Measurements from ENCODE around the gene DNMT3L. TPM values are rescaled to one million over a fixed set of nuclear protein-coding genes. Genes with fewer than 3 reads are reported as not detected.
"Not testable (repeated sequence)": the region's sequence is repeated elsewhere in the genome, so short reads cannot be mapped to it uniquely, and the experiment has no call there.

The DNMT3L gene
- total and polyA plus RNA-seq, 2 experiments from 2014 or later = 0.33 TPM; not detected in 1

DNA sequence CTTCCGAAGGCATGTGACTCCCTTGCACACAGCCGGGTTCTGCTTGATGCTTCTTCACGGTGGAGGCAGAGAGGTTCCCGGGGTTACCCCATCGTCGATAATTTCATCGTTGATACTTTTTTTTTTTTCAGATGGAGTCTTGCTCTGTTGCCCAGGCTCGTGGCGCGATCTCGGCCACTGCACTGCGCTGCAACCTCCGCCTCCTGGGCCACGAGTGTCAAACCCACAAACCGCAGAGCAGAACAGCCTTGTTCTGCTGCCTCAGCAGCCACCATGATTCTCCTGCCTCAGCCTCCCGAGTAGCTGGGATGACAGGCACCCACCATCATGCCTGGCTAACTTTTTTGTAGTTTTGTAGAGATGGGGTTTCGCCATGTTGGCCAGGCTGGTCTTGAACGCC, 41.0 kb downstream of the DNMT3L start:
- WGBS (ENCODE audit: low lambda C conversion rate, missing lambda C conversion rate) = no CpG with 5 or more reads among the region's 18 CpGs
- not testable (repeated sequence) for H3K27me3 ChIP-seq; H3K9me3 ChIP-seq (ENCODE audit: low read depth); DNase-seq (ENCODE audit: low spot score); H2AFZ ChIP-seq; H3K27ac ChIP-seq; H3K4me3 ChIP-seq; H4K20me1 ChIP-seq (ENCODE audit: insufficient read depth, poor library complexity, severe bottlenecking); H3K4me1 ChIP-seq (ENCODE audit: insufficient read depth); H3K79me2 ChIP-seq; H3K36me3 ChIP-seq (replicated peaks; ENCODE audit: insufficient read depth, low read depth); H3K4me2 ChIP-seq; H3K9me2 ChIP-seq (replicated peaks; ENCODE audit: insufficient read depth)

DNA sequence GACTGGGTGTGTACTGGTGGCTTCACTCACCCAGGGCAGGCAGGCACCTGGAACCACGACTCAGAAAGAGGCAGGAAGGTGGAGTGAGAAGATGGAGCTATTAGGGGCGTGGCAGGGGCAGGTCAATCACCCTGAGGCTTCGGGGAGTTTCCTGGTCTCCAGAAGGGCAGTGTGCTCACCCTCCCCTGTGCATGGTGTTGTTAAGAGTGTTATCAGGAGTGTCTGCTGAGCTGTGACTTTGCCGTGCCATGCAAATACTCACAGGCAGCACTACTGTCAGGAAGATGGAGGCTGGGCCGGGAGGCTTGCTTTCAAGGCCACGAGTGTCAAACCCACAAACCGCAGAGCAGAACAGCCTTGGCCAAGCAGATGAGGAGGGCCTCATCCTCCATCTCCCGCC, 43.2 kb downstream of the DNMT3L start:
- WGBS (ENCODE audit: low lambda C conversion rate, missing lambda C conversion rate) = no CpG with 5 or more reads among the region's 8 CpGs
- not testable (repeated sequence) for H3K4me1 ChIP-seq (ENCODE audit: insufficient read depth); H3K79me2 ChIP-seq; H3K27ac ChIP-seq; H2AFZ ChIP-seq; H3K9me3 ChIP-seq (ENCODE audit: low read depth); DNase-seq (ENCODE audit: low spot score); H3K4me2 ChIP-seq; H4K20me1 ChIP-seq (ENCODE audit: insufficient read depth, poor library complexity, severe bottlenecking); H3K27me3 ChIP-seq; H3K9me2 ChIP-seq (replicated peaks; ENCODE audit: insufficient read depth); H3K36me3 ChIP-seq (replicated peaks; ENCODE audit: insufficient read depth, low read depth); H3K4me3 ChIP-seq

DNA sequence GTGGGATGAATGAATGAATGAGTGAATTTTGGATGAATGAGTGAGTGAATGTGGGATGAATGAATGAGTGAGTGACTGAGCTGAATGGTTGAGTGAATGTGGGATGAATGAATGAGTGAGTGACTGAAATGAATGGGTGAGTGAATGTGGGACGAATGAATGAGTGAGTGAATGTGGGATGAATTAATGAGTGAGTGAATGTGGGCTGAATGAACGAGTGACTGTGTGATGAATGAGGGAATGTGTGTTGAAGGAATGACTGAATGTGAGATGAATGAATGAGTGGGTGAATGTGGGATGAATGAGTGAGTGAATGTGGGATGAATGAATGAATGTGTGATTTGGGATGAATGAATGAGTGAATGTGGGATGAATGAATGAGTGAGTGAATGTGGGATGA, 49.7 kb downstream of the DNMT3L start:
- H4K20me1 ChIP-seq (ENCODE audit: insufficient read depth, poor library complexity, severe bottlenecking); H3K4me2 ChIP-seq; H3K4me1 ChIP-seq (ENCODE audit: insufficient read depth); H3K4me3 ChIP-seq; H3K36me3 ChIP-seq (replicated peaks; ENCODE audit: insufficient read depth, low read depth); H3K79me2 ChIP-seq; H3K27me3 ChIP-seq; H2AFZ ChIP-seq; H3K9me3 ChIP-seq (ENCODE audit: low read depth); H3K9me2 ChIP-seq (replicated peaks; ENCODE audit: insufficient read depth); H3K27ac ChIP-seq; DNase-seq (ENCODE audit: low spot score): not testable (repeated sequence)
- no CpG with 5 or more reads among the region's 2 CpGs for WGBS (ENCODE audit: low lambda C conversion rate, missing lambda C conversion rate)

DNA sequence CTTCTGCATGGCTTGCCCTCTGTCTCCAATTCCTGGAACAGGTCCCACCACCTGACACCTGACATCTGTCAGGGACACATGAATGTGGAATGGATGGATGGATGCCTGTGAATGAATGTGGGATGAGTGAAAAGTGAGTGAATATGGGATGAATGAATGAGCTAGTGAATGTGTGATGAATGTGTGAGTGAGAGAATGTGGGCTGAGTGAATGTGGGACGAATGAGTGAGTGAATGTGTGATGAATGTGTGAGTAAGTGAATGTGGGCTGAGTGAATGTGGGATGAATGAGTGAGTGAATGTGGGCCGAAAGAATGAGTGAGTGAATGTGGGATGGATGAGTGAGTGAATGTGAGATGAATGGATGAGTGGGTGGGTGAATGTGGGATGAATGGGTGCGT, 50.1 kb downstream of the DNMT3L start:
- not testable (repeated sequence) for H3K4me3 ChIP-seq; H2AFZ ChIP-seq; H3K4me1 ChIP-seq (ENCODE audit: insufficient read depth); H3K9me2 ChIP-seq (replicated peaks; ENCODE audit: insufficient read depth); DNase-seq (ENCODE audit: low spot score); H3K4me2 ChIP-seq; H3K9me3 ChIP-seq (ENCODE audit: low read depth); H3K27me3 ChIP-seq; H4K20me1 ChIP-seq (ENCODE audit: insufficient read depth, poor library complexity, severe bottlenecking); H3K36me3 ChIP-seq (replicated peaks; ENCODE audit: insufficient read depth, low read depth); H3K27ac ChIP-seq; H3K79me2 ChIP-seq
- no CpG with 5 or more reads among the region's 3 CpGs for WGBS (ENCODE audit: low lambda C conversion rate, missing lambda C conversion rate)

DNA sequence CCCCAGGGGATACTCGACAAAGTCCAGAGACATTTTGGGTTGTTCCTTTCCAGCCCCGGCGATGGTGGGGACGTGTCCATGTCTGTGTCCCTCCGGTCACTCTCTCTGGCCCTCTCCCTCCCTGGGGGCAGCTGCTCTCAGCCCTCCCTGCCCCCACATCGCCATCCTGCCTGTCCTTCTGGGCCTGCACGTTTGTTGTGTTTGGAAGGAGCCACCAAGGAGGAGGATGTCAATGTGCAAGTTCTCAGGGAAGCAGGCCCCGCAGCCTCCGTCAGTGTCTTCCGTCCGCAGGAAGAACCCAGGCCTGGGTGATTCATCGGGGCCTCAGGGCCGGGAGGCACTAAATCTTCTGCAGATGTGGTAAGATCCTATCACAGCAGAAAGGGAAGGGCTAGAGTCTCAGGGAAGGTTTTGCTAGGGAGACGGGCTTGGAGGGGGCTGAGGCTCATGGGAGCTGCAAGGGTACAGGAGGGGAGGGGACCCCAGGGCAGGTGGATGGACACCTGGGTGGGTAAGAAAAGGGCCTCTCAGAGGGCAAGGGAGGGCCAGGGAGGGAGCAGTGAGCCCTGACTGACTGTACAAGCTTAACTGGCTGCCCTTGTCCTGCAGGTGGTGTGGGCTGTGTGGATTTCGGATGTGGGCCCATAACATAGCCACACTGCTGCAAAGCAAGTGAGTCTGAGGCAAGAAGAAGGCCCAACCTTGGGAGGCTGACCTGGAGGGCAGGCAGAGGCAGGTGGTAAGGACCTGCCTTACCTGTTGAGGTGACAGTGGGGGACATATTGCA, 53.6 kb downstream of the DNMT3L start:
- not testable (repeated sequence) for H3K9me2 ChIP-seq (replicated peaks; ENCODE audit: insufficient read depth); H3K36me3 ChIP-seq (replicated peaks; ENCODE audit: insufficient read depth, low read depth)
- 17% methylated on average over 4 of the region's 15 CpGs for WGBS (ENCODE audit: low lambda C conversion rate, missing lambda C conversion rate)

DNA sequence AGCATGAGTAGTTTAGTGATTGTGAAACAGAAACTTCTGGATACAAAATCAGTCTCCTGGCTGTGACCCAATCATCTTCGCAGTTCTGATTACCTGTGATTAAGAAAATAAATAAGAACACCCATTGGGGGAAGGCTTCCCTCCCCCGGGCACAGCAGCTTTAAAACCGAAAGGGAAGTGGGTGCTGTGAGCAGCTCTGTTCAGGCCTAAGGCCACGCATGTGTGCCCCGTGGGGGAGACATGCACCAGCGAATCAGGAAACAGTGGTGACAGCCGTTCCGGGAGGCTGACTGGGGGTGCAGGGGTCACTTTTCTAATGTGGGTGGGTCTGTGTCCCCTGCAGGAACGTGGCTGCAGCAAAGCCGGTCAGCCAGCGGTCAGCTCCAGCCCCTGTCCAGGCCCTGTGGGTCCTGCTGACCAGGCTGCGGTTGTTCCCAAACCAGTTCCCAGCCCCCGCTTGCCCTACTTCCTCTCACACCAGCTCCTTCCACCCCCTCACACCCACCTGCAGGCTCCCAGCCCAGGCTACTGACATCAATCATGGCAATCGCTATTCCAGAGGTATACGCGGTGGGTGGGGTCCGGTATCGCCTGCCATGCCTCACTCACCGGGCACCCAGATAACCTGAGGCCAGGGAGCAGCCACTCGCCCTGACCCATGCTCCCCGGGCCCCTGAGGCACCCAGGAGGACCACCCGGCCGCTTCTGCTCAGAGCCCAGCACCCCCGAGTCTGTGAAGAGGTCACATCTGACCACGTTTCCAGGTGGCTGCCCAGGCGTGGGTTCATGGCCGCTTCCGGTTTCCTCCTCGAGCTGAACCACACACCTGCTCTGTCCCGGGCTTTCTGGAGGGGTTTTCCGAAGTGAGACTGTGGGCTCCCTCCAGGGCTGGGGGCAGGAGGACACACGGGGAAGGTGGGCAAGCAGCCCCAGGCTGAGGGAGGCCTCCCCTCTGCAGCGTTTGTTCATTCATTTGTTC, 54.7 kb downstream of the DNMT3L start:
- not testable (repeated sequence) for H3K27me3 ChIP-seq; H3K4me1 ChIP-seq (ENCODE audit: insufficient read depth); H3K4me3 ChIP-seq; H3K4me2 ChIP-seq; H2AFZ ChIP-seq; H3K36me3 ChIP-seq (replicated peaks; ENCODE audit: insufficient read depth, low read depth); H3K9me2 ChIP-seq (replicated peaks; ENCODE audit: insufficient read depth); DNase-seq (ENCODE audit: low spot score); H3K79me2 ChIP-seq; H3K27ac ChIP-seq; H3K9me3 ChIP-seq (ENCODE audit: low read depth); H4K20me1 ChIP-seq (ENCODE audit: insufficient read depth, poor library complexity, severe bottlenecking)
- no CpG with 5 or more reads among the region's 33 CpGs for WGBS (ENCODE audit: low lambda C conversion rate, missing lambda C conversion rate)

More for the DNA sequence above, 53.6 kb downstream of the DNMT3L start:
- H2AFZ ChIP-seq; DNase-seq (ENCODE audit: low spot score); H3K27ac ChIP-seq; H4K20me1 ChIP-seq (ENCODE audit: insufficient read depth, poor library complexity, severe bottlenecking); H3K4me2 ChIP-seq; H3K4me1 ChIP-seq (ENCODE audit: insufficient read depth); H3K27me3 ChIP-seq; H3K4me3 ChIP-seq; H3K79me2 ChIP-seq; H3K9me3 ChIP-seq (ENCODE audit: low read depth): not testable (repeated sequence)

DNA sequence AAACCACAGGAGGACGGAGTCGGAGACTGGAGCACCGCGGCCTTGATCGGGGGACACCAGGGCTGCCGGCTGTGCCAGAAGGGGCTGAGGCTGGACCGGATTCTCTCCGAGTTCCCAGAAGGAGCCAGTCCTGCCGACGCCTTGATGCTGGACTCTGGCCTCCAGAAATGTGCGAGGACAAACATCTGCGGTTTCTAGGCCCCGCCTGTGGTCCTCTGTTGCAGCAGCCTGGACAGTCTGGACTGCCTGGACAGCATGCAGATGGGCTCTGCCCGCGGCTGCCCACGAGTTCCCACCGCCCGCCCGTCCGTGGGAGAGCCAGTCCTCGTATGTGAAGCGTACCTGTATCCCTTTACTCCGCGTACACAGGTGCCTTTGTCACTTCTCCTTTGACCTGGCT, 55.5 kb downstream of the DNMT3L start:
- not testable (repeated sequence) for H3K27me3 ChIP-seq; H3K27ac ChIP-seq; DNase-seq (ENCODE audit: low spot score); H2AFZ ChIP-seq; H3K9me3 ChIP-seq (ENCODE audit: low read depth); H3K4me3 ChIP-seq; H4K20me1 ChIP-seq (ENCODE audit: insufficient read depth, poor library complexity, severe bottlenecking); H3K4me1 ChIP-seq (ENCODE audit: insufficient read depth); H3K4me2 ChIP-seq; H3K9me2 ChIP-seq (replicated peaks; ENCODE audit: insufficient read depth); H3K36me3 ChIP-seq (replicated peaks; ENCODE audit: insufficient read depth, low read depth); H3K79me2 ChIP-seq
- no CpG with 5 or more reads among the region's 24 CpGs for WGBS (ENCODE audit: low lambda C conversion rate, missing lambda C conversion rate)

DNA sequence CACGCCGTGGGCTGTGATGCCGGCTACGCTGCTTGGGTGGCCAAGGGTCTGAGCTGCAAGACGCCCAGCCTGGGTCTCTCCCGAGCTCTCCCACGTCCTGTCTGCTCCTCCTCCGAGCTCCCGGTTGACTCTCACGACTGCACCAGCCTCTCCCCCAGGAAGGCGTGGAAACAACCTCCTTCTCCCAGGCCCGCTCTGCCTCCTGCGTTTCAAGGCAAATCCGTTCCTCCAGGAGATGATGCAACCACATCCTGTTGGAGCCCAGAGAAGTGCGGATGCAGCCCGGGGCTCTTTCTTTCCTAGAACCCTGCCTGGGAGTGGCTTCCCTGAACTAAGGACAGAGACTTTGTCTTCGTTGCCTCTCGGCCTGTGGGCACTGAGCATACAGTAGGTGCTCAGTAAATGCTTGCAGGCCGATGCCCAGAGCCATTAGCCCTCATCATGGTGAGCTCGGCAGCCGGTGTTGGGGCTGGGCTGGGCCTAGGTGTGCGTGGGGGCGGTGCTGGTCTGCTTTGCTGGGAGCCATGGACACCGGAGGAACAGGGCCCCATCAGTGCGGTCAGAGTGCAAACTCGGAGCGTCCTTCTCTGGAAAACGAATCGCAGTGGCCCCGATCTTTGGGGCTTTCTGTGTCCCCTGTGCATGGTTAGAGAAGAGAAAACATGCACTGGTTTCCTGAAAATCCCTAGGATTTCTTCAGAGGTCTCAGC, 59.0 kb downstream of the DNMT3L start:
- H3K4me3 ChIP-seq; H3K79me2 ChIP-seq; H3K27me3 ChIP-seq; H4K20me1 ChIP-seq (ENCODE audit: insufficient read depth, poor library complexity, severe bottlenecking); H3K4me1 ChIP-seq (ENCODE audit: insufficient read depth); DNase-seq (ENCODE audit: low spot score); H3K27ac ChIP-seq; H3K9me3 ChIP-seq (ENCODE audit: low read depth); H3K4me2 ChIP-seq; H2AFZ ChIP-seq; H3K36me3 ChIP-seq (replicated peaks; ENCODE audit: insufficient read depth, low read depth); H3K9me2 ChIP-seq (replicated peaks; ENCODE audit: insufficient read depth): not testable (repeated sequence)
- WGBS (ENCODE audit: low lambda C conversion rate, missing lambda C conversion rate) = no CpG with 5 or more reads among the region's 30 CpGs
